Measurements from ENCODE around the gene C2CD2L.

GRCh38 chr11:119149786-119150275 lies 42.7 kb downstream of the C2CD2L start:
- no peak for TF ChIP-seq CTCF (IDR thresholded peaks at IDR 0.05)
- TF ChIP-seq POLR2A (IDR thresholded peaks at IDR 0.05): no peak
